Thyroid gland (tissue), 4 donors: ENCODE results near the gene ATAD1. TPM values are rescaled to one million over a fixed set of nuclear protein-coding genes. Genes with fewer than 3 reads are reported as not detected.
"Not testable (repeated sequence)": the region's sequence is repeated elsewhere in the genome, so short reads cannot be mapped to it uniquely, and the experiment has no call there.

Experiments used
- DNase-seq, 2 donors: peaks; one replicate each; pipeline ENCODE4 v3.0.0-alpha.2; 2019
- H3K27ac ChIP-seq, 3 donors: fragments of 200-600 bp; sonication (generic); 1 replicate in 2 of 3; 2 replicates in 1 of 3; pipeline ENCODE4 v1.5.1; 2016 to 2019; ENCODE audit warnings: mild to moderate bottlenecking in 1 of 3, moderate library complexity in 1 of 3
- H3K27me3 ChIP-seq: fragments of 200-600 bp; sonication (generic); one replicate; pipeline ENCODE4 v1.5.1; 2019
- H3K36me3 ChIP-seq, 2 donors: fragments of 200-600 bp; sonication (generic); one replicate each; pipeline ENCODE4 v1.5.1; 2016 to 2019
- H3K4me1 ChIP-seq, 2 donors: fragments of 200-600 bp; sonication (generic); one replicate each; pipeline ENCODE4 v1.5.1; 2017 to 2019
- H3K4me3 ChIP-seq, 3 donors: fragments of 200-600 bp; sonication (generic); replicated peaks in 1 of 3; 1 replicate in 2 of 3; 2 replicates in 1 of 3; pipeline ENCODE4 v1.5.1; 2016; ENCODE audit warnings: mild to moderate bottlenecking in 1 of 3
- H3K9me3 ChIP-seq: fragments of 200-600 bp; sonication (generic); one replicate; pipeline ENCODE4 v1.5.1; 2017
- POLR2A ChIP-seq, 2 donors: fragments of 450-650 bp; IDR thresholded peaks; one replicate each; pipeline ENCODE4 v1.6.1; 2017; ENCODE audit warnings: antibody characterized with exemption in 2 of 2, mild to moderate bottlenecking in 2 of 2, moderate library complexity in 1 of 2
- WGBS, 2 donors: methylation state at CpG; one replicate each; pipeline ENCODE4 v1.1.5; 2017; 5-methylcytosine and 5-hydroxymethylcytosine counted together
- intact Hi-C: fragments of 100-400 bp; cut with DNase I; formaldehyde crosslinking; loops from one replicate; pipeline ENCODE4 v1.15.1; 2023
- total RNA-seq, 4 donors: library from RNA; depleted of rRNA; stranded (reverse); fragments of >200 nt; gene quantifications; one replicate each; pipeline ENCODE4 v1.2.3, GENCODE V29; 2016
- TF ChIP-seq, protein P1 (sequence below), 6 experiments: fragments of 200-600 bp in 3 of 6; fragments of 450-650 bp in 3 of 6; sonication (generic) in 3 of 6; IDR thresholded peaks; one replicate each; pipeline ENCODE4 v1.5.1; 2016 to 2019; ENCODE audit warnings: antibody characterized with exemption in 6 of 6, mild to moderate bottlenecking in 2 of 6, inconsistent platforms in 1 of 6, moderate library complexity in 1 of 6

The ATAD1 gene
- total RNA-seq, 4 donors from 2014 or later: 40.3 to 72.1 (median 53.7) TPM

DNA sequence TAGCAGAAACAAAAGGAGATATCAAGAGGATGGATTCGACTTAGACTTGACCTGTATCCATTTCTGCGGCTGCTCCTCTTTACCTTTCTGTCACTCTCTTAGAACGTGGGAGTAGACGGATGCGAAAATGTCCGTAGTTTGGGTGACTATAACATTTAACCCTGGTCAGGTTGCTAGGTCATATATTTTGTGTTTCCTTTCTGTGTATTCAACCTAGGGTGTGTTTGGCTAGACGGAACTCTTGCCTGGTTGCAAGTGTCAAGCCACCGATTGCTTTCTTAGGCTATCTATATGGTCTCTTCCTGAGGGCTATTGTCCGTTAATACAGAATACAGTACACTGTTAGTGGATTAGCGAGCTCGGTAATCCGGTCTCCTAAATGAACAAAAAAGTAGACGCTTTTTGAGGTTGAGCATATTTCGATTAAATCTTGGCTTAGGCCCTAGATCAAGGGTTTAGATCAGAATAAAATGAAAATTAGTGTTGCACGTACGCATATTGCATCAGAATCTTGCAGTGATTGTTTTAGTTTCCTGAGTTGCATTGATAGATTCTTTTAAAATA is 46.6 kb upstream of the ATAD1 start:
- TF ChIP-seq POLR2A (IDR thresholded peaks at IDR 0.05): no peak
- TF ChIP-seq, protein P1, sequence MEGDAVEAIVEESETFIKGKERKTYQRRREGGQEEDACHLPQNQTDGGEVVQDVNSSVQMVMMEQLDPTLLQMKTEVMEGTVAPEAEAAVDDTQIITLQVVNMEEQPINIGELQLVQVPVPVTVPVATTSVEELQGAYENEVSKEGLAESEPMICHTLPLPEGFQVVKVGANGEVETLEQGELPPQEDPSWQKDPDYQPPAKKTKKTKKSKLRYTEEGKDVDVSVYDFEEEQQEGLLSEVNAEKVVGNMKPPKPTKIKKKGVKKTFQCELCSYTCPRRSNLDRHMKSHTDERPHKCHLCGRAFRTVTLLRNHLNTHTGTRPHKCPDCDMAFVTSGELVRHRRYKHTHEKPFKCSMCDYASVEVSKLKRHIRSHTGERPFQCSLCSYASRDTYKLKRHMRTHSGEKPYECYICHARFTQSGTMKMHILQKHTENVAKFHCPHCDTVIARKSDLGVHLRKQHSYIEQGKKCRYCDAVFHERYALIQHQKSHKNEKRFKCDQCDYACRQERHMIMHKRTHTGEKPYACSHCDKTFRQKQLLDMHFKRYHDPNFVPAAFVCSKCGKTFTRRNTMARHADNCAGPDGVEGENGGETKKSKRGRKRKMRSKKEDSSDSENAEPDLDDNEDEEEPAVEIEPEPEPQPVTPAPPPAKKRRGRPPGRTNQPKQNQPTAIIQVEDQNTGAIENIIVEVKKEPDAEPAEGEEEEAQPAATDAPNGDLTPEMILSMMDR (IDR thresholded peaks at IDR 0.05): no peak
- peak overlapping the region; percentile 93 to 99 (median 99) for H3K27ac ChIP-seq
- H3K9me3 ChIP-seq: no peaks in the 10 kb centered on the region
- intact Hi-C loops: loop anchor here (5.0 to 10.0 kb wide), 2 partner anchors 250 to 523 kb away; no protein-coding TSS in a partner anchor
- no peaks in the 10 kb centered on the region for H3K27me3 ChIP-seq
- WGBS, 2 donors: 0 to 1% methylated on average over 16 of the region's 16 CpGs
- no peak for DNase-seq
- no peaks in the 10 kb centered on the region for H3K36me3 ChIP-seq
- H3K4me1 ChIP-seq: peaks cover 11 to 14% of the 10 kb centered on the region in 2 donors
- H3K4me3 ChIP-seq: peak overlapping the region; percentile 62 to 86 (median 65)

DNA sequence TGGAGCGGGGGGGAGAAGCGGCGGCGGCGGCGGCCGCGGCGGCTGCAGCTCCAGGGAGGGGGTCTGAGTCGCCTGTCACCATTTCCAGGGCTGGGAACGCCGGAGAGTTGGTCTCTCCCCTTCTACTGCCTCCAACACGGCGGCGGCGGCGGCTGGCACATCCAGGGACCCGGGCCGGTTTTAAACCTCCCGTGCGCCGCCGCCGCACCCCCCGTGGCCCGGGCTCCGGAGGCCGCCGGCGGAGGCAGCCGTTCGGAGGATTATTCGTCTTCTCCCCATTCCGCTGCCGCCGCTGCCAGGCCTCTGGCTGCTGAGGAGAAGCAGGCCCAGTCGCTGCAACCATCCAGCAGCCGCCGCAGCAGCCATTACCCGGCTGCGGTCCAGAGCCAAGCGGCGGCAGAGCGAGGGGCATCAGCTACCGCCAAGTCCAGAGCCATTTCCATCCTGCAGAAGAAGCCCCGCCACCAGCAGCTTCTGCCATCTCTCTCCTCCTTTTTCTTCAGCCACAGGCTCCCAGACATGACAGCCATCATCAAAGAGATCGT is 46.0 kb upstream of the ATAD1 start:
- H3K27me3 ChIP-seq, H3K9me3 ChIP-seq, H3K36me3 ChIP-seq: not testable (repeated sequence)
- intact Hi-C loops: loop anchor here (5.0 to 10.0 kb wide), 2 partner anchors 251 to 523 kb away; no protein-coding TSS in a partner anchor
- H3K4me3 ChIP-seq: peak overlapping the region; percentile 62 to 86 (median 65)
- H3K27ac ChIP-seq: peak overlapping the region; percentile 93 to 99 (median 99)
- WGBS, 2 donors: 1 to 2% methylated on average over 23 to 24 of the region's 47 CpGs
- peaks cover 11 to 14% of the 10 kb centered on the region in 2 donors for H3K4me1 ChIP-seq
- peak; percentile 28 to 38 for DNase-seq

DNA sequence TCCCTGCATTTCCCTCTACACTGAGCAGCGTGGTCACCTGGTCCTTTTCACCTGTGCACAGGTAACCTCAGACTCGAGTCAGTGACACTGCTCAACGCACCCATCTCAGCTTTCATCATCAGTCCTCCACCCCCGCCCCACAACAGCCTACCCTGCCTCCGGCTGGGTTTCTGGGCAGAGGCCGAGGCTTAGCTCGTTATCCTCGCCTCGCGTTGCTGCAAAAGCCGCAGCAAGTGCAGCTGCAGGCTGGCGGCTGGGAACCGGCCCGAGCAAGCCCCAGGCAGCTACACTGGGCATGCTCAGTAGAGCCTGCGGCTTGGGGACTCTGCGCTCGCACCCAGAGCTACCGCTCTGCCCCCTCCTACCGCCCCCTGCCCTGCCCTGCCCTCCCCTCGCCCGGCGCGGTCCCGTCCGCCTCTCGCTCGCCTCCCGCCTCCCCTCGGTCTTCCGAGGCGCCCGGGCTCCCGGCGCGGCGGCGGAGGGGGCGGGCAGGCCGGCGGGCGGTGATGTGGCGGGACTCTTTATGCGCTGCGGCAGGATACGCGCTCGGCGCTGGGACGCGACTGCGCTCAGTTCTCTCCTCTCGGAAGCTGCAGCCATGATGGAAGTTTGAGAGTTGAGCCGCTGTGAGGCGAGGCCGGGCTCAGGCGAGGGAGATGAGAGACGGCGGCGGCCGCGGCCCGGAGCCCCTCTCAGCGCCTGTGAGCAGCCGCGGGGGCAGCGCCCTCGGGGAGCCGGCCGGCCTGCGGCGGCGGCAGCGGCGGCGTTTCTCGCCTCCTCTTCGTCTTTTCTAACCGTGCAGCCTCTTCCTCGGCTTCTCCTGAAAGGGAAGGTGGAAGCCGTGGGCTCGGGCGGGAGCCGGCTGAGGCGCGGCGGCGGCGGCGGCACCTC is 45.3 kb upstream of the ATAD1 start, which contains the start of the genes KLLN and PTEN:
Gene KLLN, minus strand, starts transcription at position 481 of the 891 bp plus-strand sequence. CDS start 1,046 bp downstream, outside the sequence.
Gene PTEN, plus strand, starts transcription at position 573 of the 891 bp plus-strand sequence. CDS start 845 bp downstream, outside the sequence.
- TF ChIP-seq POLR2A (IDR thresholded peaks at IDR 0.05): peak; percentile 66 to 94
- TF ChIP-seq, protein P1 (IDR thresholded peaks at IDR 0.05): no peak
- 0% methylated on average over 10 to 15 of the region's 89 CpGs for WGBS, 2 donors
- H3K9me3 ChIP-seq: no peaks in the 10 kb centered on the region

DNA sequence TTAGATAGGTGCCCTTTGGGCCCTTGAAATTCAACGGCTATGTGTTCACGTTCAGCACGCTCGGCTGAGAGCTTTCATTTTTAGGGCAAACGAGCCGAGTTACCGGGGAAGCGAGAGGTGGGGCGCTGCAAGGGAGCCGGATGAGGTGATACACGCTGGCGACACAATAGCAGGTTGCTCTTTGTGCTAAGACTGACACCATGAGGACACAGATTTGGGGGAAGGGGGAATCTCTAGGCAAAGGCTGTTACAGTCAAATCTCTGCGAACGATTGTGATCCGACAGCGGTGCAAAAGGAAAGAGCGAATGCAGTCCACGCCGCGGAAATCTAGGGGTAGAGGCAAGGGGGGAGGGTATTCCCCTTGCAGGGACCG is 44.6 kb upstream of the ATAD1 start:
- peak overlapping the region; percentile 62 to 86 (median 65) for H3K4me3 ChIP-seq
- no peaks in the 10 kb centered on the region for H3K27me3 ChIP-seq
- H3K27ac ChIP-seq: peak overlapping the region; percentile 93 to 99 (median 99)
- no peak for DNase-seq
- WGBS, 2 donors: 1% methylated on average over 15 to 21 of the region's 21 CpGs
- no peaks in the 10 kb centered on the region for H3K9me3 ChIP-seq
- H3K36me3 ChIP-seq: no peaks in the 10 kb centered on the region
- no peak for TF ChIP-seq POLR2A (IDR thresholded peaks at IDR 0.05)
- TF ChIP-seq, protein P1 (IDR thresholded peaks at IDR 0.05): no peak
- intact Hi-C loops: loop anchor here (5.0 to 10.0 kb wide), 2 partner anchors 252 to 525 kb away; no protein-coding TSS in a partner anchor
- peaks cover 3 to 8% of the 10 kb centered on the region in 2 donors for H3K4me1 ChIP-seq

More for the DNA sequence above, 45.3 kb upstream of the ATAD1 start, which contains the start of the genes KLLN and PTEN:
- no peaks in the 10 kb centered on the region for H3K27me3 ChIP-seq
- intact Hi-C loops: loop anchor here (5.0 to 10.0 kb wide), 2 partner anchors 252 to 524 kb away; no protein-coding TSS in a partner anchor
- no peaks in the 10 kb centered on the region for H3K36me3 ChIP-seq
- peak; percentile 90 for DNase-seq
- H3K4me1 ChIP-seq: peaks cover 4 to 10% of the 10 kb centered on the region in 2 donors
- peak within 1 kb of the TSS; percentile 93 to 99 (median 99) for H3K27ac ChIP-seq
- peak within 1 kb of the TSS; percentile 62 to 86 (median 65) for H3K4me3 ChIP-seq
